ENCODE data around the gene ISG15.

DNA sequence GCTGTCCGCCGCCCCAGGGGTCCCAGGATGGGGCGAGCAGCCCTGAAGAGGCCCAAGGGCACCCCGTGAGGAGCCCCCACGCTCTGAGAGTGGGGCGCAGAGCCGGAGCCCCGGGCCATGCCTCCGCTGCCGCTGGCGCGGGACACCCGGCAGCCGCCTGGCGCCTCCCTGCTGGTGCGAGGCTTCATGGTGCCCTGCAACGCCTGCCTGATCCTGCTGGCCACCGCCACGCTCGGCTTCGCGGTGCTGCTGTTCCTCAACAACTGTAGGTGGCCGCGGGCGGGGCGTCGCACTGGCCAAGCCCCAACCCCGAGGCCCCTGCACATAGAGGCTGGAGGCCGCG is 21.1 kb downstream of the ISG15 start:
- TF ChIP-seq, protein P1, sequence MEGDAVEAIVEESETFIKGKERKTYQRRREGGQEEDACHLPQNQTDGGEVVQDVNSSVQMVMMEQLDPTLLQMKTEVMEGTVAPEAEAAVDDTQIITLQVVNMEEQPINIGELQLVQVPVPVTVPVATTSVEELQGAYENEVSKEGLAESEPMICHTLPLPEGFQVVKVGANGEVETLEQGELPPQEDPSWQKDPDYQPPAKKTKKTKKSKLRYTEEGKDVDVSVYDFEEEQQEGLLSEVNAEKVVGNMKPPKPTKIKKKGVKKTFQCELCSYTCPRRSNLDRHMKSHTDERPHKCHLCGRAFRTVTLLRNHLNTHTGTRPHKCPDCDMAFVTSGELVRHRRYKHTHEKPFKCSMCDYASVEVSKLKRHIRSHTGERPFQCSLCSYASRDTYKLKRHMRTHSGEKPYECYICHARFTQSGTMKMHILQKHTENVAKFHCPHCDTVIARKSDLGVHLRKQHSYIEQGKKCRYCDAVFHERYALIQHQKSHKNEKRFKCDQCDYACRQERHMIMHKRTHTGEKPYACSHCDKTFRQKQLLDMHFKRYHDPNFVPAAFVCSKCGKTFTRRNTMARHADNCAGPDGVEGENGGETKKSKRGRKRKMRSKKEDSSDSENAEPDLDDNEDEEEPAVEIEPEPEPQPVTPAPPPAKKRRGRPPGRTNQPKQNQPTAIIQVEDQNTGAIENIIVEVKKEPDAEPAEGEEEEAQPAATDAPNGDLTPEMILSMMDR (IDR thresholded peaks at IDR 0.05), result no peak
- TF ChIP-seq POLR2AphosphoS5 (IDR thresholded peaks at IDR 0.05) (no peak), POLR2A (IDR thresholded peaks at IDR 0.05) (no peak)
